GM18858 (cell line): ENCODE results near the gene BAIAP2.

ENCODE experiments used
- ATAC-seq: cut with Tn5 transposase; IDR thresholded peaks from one replicate; pipeline ENCODE4 v1.9.1; 2021; ENCODE audit not compliant: unreplicated experiment

The BAIAP2 gene, protein sequence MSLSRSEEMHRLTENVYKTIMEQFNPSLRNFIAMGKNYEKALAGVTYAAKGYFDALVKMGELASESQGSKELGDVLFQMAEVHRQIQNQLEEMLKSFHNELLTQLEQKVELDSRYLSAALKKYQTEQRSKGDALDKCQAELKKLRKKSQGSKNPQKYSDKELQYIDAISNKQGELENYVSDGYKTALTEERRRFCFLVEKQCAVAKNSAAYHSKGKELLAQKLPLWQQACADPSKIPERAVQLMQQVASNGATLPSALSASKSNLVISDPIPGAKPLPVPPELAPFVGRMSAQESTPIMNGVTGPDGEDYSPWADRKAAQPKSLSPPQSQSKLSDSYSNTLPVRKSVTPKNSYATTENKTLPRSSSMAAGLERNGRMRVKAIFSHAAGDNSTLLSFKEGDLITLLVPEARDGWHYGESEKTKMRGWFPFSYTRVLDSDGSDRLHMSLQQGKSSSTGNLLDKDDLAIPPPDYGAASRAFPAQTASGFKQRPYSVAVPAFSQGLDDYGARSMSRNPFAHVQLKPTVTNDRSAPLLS

DNA sequence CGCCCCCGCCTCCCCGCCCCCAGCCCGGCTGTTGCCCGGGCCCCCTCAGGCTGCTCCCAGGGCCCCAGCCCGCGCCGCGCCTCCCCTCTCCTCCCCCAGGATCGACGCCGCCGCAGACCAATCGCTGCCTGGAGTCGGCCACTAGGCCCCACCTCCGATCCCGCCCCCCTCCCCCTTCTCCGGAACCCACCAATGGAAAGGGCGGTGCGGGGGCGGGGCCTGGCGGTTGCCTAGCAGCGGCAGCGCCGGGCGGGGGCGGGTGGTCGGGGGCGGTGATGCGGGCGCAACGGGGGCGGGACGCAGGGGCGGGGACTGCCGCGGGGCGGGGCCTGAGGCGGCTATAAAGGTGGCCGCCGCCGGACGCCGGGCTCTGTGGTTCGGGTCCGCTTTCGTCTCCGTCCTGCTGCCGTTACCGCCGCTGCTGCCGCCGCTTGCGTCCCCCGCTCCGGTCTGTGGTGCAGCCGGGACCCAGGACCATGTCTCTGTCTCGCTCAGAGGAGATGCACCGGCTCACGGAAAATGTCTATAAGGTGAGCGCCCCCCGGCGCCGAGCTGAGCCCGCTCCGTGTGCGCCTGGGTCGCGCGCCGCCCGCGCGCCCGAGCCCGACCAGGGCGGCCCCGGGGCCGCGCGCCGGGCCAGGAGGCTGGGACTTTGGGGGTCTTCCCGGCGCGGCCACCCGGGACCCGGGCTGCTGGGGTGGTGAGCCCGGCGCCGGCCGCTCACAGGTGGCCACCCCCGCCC lies at the start of gene BAIAP2:
Gene BAIAP2 (plus strand): TSS at position 373 of the 742 bp plus-strand sequence. CDS start 104 bp downstream, at position 477.
- no peak for ATAC-seq

DNA sequence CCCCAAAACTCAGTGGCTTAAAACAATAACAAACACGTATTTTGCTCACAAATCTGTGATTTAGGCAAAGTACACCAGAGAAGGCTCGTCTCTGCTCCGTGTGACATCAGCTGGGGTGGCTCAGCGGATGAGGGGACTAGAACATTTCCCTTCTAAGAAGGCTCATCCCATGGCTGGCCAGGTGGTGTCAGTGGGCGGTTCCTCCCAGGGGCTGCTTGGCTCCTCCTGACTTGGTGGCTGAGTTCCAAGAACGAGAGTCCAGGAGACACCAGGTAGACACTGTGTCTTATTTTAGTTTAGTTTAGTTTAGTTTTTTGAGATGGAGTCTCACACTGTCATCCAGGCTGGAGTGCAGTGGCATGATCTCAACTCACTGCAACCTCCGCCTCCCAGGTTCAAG lies 48.9 kb upstream of the BAIAP2 start:
- ATAC-seq = no peak

DNA sequence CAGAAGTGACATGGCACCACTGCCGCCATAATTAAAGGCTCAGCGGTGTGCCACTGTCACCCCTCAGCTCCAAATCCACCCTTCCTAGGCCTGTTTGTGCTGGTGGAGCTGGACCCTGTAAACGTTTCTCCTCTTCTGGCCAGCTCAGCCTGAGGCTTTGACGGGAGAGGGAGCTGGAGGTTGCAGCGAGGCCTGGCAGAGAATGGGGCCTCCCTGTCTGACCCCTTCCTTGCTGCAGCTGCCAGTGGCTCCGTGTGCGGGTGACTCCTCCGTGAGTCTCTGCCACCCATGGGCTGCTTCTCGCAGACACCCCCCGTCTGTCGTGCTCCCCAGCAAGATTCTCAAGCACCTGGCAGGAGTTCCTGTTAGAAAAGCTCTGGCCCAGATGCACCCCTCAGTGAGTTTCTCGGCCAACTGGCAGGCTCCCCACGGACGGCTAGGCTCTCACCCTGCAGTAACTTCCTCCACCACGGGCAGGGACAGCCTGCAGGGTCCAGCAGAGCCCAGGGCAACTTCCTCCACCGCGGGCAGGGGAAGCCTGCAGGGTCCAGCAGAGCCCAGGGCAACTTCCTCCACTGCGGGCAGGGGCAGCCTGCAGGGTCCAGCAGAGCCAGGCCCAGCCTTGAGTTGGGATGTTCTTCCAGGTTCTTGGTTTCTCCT lies 48.0 kb upstream of the BAIAP2 start:
- ATAC-seq = no peak

DNA sequence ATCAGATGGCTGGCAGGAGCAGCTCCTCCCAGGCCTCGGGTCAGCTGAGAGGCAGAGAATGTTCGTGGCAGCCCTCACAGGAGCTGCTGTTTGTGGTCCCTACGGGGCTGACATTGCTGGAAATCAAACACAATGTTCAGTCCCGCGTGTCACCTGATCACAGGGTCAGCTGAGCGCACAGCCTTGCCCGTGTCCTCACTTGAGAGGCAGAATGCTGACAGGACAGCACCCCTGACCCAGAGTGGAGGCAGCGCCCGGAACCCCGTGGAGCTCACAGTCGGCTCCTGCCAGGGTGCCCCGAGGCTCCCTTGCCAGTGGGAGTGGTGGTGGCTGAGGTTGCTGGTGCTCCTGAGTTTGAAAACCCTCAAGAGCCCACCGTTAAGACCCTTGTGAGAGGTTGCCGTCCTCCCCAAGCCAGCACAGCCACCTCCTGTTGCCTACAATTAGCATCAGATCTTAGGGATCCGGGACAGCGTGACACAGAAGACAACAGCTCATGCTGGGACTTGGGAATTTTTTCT lies 47.0 kb upstream of the BAIAP2 start:
- no peak for ATAC-seq

DNA sequence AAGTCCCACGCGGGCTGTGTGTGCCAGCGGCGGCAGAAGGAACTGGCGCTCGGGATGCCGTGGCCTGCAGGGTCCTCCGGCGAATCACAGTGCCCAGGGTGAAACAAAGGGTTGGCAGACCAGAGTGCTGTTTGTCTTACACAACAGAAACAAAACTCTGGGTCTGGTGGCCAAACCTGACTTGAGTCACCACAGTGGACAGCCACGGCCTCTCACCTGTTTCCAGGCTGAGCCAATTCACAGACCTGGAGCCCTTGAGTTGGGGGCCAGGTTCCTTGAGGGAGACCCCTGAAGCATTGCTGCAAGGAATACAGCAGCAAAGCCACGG lies 45.4 kb upstream of the BAIAP2 start:
- ATAC-seq = no peak

DNA sequence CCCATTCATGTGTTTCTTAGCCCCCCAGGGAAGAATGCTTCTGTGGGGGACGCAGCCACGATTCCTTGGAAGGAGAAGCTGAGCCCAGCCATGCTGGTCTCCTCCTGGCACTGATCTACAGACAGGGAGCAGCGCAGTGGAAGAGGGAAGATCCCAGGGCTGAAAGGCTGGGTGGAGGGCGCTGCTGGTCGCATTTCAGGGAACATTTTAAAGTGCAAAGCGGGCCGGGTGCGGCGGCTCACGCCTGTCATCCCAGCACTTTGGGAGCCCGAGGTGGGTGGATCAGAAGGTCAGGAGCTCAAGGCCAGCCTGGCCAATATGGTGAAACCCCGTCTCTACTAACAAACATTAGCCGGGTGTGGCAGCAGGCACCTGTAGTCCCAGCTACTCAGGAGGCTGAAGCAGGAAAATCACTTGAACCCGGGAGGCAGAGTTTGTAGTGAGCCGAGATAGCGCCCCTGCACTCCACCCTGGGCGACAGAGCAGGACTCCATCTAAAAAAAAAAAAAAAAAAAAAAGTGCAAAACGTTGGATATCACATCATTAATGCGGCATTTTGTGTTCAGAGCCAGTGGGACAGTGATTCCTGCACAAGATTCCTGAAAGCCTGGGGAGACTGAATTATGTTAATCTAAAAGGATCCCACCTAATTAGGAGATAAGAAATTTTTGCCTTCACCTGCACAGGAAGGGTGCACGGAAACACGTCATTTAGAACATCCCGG lies 43.9 kb upstream of the BAIAP2 start:
- no peak for ATAC-seq

DNA sequence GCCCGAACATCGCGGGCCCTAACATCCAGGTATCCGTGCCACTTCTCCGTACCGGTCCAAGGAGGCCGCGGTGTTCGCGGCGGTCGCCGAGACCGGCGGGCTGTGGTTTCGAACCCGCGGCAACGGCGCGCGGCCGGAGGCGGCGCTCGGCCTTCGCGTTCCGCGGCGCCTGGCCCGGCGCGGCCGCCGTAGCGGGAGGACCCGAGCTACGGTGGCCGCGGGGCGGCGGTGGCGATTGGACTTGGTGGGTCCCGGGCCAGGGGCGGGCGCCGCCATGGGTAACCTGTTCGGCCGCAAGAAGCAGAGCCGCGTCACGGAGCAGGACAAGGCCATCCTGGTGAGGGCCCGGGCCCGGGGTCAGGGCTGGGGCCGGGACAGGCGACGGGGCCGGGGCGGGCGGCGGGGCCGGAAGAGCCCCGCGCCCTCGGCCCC lies 43.3 kb upstream of the BAIAP2 start, which contains the start of gene CHMP6:
Gene CHMP6 (plus strand): TSS at position 197 of the 432 bp plus-strand sequence. CDS start 78 bp downstream, at position 275.
- ATAC-seq = no peak

DNA sequence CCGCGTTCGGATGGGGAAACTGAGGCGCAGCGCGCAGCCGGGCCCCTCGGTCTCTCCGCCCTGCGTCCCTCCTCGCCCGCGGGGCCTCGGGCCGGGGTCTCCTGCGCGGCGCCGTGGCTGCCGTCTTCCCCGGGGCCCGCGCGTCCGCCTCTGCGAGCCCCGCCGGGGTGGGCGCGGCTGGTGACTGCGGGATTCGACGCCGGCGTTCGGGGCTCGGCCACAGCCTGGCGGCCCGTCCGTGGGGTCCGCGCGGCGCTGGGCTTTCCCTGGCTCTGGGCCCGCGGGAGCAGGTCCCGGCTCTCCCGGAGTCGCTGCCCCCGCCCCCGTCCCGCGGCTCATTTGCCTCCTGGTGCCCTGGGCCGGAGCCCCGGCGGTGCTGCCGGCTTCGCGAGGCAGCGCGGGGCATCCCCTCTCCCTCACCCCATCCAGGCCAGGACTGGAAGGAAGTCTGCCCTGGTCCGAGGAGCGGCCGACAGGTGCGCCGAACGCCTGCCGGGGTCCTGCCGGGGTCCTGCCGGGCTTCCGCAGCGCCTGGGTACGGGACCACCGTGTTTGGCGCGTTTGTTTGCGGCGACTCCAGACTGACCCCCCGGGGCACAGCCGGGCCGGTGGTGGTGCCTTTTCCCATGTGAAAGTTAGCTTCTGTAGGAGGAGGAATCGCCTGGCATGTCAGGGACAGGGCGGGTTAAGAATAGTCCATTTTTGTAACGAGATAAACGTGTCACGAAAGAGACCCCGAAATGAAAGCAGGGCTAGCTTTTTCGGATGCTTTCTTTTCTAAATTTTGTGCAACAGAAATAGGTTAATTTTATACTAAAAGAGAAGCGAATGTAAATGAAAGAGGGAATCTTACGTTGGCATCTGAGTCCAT lies 42.6 kb upstream of the BAIAP2 start:
- ATAC-seq = no peak

DNA sequence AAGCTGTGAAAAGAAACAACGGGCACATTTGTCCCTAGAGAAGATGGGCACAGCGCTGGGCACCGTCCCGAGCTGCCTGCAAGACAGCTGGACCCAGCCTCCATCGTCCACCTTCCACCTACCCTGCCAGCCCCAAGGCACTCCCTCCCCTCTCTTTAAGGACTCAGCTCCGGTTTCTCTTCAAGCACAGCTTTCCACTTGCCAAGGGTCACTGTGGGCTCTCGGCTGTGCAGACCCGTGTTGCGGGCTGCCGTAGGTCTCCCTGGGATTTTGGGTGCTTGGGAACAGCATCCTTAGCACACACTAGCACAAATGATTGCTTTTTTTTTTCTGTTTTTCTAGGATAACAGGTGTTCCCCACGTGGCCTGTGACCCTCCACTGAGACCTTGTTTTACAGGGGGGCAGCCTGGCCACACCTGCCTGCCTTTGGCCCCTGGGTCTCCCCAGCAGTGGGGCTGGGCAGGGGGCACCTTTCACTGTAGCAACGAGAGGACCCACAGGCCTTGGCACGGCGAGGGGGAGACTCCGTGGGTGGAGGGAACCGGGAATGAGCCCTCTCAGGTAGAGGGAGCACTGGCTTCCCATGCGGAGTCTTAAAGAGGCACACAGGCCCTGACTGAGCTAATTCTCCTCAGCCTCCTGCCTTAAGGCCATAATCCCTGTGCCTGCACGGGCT lies 41.9 kb upstream of the BAIAP2 start:
- ATAC-seq = no peak

DNA sequence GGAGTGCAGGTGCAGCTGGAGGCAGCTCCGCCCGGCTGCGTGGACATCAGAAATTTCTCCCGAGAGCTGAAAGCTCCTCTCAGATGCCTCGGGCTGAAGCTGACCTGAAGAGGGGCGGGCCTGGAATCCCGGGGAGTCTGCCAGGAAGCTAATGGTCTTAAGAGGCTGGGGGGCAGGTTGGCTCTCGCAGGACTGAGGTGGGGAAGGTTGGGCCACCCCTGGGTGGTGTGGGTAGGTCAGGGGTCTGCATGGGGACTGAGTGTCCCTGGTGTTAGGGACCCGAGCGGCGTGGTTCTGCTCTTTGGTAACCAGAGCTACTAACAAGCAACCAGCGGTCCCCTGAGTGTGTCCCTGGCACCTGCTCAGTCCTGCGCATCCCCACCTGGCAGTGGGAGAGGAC lies 39.8 kb upstream of the BAIAP2 start:
- ATAC-seq = no peak

DNA sequence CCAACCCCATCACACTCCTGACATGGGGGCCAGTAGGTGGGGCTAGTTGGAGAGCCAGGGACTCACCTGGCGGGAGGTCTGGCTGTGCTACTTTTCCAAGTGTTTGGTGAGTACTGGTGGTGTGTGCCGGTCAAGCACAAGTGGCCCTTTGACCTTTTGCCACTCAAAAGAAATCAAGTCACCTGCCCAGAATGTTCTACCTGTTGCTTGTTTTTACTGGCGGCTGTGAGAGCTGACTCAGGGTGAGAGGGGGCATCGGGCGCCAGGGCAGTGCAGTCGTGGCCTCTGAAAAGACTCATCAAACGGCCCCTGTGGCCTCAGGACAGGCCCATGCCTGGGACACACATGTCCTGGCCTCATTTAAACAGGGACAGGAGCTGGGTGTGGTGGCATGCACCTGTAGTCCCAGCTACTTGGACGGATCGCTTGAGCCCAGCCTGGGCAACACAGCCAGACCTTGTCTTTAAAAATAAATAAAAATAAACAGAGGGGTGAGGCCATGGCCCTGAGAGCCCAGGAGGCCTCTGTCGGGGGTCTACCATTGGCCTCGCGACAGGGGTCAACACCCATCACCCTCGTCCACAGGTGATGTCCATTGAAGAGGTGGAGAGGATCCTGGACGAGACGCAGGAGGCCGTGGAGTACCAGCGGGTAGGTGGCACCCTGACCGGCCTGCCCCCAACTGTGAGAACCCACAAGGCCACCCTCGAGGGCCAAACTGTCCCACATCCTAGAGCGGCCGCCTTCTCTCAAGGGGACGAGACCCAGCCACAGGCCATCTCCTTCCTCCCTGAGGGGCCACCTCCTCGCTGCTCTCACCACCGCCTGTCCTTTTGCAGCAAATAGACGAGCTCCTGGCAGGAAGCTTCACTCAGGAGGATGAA lies 38.3 kb upstream of the BAIAP2 start:
- no peak for ATAC-seq

DNA sequence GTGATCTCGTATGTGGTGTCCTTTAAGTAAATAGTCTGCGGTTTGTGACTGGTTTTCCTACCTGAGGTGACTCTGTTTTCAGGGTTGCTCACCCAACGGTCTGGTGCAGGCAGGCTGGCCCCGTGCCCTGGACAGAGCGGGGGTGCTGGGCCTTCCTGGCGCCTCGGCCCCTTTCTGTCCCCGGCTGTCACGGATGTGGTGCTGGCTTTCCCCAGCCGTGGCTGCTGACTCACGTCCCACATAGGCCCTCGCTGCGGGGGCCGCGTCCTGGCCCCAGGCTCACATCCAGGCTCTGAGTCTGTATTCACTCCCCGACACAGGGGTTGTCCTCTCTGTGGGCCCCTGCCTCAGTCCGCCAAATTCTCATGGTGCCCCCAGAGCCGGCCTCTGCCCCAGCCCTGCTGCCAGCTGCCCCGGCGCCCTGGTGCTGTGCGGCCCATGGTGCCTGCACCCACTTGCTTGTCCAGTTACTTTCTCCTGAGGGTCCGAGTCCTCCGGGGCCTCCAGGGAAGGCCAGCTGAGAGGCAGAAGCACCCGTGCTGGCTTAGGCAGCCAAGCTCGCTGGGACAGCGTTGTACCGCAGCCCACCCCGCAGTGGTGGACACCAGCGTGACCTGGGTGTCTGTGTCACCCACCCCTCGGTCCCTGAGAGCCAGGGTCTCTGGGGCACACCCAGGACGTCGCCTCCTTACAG lies 37.4 kb upstream of the BAIAP2 start:
- ATAC-seq = no peak

DNA sequence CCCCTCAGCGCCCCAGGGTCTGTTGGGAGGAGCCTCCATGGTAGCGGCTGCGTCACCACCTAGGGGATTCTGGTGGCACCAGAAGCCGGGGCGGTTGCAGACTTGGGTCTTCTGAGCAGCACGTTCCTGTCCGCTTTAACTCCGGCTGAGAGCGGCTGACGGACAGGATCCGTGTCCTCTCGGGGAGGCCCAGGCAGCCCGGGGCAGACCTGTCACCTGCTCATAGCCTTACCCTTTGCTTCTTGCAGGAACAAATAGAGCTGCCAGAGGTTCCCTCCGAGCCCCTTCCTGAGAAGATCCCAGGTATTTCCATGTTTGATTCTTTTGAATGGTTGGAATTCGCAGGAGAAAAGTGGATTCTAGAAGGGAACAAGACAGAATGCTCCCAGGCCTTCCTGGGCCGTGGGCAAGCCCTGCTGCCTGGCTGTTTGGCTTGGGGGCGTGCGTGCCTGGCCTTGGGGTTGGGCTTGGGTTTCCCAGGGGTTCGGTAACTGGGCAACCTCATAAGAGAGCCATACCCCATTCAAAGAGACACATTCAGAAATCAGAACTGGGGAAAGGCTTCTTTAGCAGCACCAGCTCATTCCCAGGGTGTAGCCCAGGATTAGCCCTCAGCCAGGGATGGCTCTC lies 36.7 kb upstream of the BAIAP2 start:
- no peak for ATAC-seq

DNA sequence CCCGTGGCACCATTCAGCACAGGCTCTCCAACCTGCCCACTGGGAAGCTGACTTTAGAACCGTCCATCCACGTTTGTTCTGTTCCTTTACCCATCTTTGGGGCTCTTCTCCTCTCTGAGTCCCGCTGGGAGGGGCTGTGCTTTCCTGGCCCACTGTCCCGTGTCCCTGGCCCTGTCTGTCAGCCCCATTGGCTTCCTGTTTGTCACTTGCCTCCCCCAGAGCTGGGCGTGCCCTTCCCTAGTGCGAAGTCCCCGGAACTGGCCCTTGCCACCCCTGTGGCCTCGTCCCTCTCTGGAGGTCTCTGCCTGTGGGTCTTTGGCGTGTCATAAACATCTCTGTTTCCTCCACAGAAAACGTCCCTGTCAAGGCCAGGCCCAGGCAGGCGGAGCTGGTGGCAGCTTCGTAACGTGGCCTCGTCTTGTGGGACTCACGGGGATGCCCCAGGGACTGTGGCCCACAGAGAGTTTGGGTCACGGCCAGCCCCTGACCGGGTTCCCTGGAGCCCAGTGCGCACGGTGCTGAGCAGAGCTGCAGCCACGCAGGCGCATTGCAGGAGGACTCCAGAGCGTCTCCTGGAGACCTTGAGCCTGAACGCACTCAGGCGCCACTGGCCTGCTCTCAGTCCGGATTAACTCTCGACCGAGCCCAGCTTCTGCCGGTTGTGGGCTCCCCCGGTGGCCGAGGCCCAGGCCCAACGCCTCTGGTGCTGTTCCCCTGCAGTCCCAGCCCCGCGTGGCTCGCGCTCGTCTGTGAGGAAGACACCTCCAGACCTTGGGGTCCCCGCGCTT lies 36.0 kb upstream of the BAIAP2 start:
- no peak for ATAC-seq

DNA sequence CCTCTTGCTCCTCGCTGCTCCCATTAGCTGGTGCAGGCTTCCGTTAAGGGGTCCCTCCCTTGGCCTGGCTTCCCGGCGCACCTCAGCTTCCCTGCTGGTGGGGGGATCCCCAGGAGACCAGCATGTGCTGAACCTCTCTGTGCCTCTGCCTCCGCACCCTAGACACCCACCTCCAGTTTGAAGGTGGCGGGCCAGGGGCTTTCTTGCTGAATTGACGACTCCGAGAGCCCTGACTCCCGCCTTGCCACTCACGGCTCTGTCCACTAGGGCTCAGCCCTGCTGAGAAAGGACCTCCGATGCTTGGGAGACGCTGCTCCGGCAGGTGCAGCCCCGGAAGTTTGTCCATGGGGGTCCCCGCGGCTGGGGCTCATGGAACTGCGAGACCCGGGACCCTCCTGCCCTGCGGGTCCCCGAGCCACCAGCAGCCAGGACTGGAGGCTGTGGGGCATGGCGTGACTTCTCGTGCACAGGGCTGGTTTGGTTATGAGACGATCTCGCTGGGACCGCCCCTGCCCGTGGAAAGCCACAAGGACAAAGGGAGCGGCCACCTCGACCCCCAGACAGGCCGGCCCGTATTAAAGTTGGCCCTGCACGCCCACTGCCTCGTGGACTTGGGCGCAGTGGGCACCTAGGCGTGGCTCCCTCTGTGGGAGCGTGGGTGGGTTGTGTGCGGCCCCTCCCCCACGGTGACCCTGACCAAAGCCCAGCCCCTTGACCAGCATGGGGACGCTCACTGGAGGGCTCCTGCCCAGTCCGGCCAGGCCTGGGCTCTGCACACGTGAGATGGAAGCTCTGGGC lies 35.2 kb upstream of the BAIAP2 start:
- ATAC-seq = no peak

DNA sequence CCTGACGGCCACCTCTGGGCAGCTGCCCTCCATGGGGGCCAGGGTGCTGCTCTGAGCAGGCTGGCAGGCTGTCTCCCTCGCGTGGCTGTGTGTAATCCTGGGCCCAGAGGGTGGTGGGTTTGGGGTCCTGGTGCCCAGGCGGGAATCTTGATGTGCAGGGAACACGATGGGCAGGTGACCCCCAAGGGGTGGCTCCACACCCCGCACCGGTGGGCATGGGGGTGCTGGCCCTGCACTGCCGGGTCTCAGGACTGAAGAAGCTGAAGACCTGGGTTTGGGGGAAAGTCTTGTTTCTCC lies 34.7 kb upstream of the BAIAP2 start:
- no peak for ATAC-seq
